AG10803 (cell line): ENCODE results near the gene TNS1.

ENCODE experiments used
- DNase-seq: peaks from one replicate; pipeline ENCODE4 v3.0.0; 2010; ENCODE audit warnings: low read depth
- H3K4me3 ChIP-seq: 2 replicates; pipeline ENCODE4 v1.5.1; 2011; ENCODE audit warnings: mild to moderate bottlenecking, low read length, control low read depth
- TF ChIP-seq, protein P1 (sequence below): conservative IDR thresholded peaks from 2 replicates; pipeline ENCODE4 v1.5.1; 2011; ENCODE audit warnings: mild to moderate bottlenecking, low read length, control low read depth, inconsistent platforms

TNS1 gene

DNA sequence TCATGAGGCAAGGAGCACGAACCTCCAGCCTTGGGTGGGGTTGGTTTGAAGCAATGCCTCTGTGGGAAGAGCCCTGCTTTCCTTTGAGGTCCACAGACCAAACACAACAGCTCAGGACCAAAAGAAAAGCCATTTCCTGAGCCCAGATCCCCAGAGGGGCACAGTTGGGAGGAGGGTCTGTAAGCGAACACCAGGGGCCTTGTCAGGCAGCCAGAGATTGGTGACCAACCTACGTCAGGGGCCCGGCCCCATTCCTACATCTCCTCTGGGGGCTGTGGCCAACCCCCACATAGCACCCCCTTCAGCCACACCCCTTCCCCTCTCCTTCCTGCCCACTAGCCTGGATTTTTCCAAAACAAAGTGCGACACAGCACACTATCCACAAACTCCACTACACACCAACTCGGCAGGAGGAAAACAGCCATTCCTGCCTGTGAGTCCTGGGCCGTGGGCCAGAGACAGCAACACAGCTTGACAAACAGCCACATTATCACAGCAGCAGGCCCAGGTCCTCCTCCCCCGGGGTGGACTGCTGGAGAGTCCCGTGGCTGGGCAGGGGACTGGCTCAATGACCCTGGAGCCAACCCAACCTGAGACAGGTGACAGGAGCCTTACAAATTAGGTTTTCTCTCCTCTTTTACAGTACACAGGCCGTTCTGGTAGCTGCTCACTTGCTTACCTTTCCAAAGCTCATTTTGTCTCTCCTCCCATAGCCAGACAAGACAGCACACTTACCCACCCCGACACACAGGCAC, 98.8 kb downstream of the TNS1 start:
- H3K4me3 ChIP-seq, result no peak overlapping the region
- TF ChIP-seq, protein P1, sequence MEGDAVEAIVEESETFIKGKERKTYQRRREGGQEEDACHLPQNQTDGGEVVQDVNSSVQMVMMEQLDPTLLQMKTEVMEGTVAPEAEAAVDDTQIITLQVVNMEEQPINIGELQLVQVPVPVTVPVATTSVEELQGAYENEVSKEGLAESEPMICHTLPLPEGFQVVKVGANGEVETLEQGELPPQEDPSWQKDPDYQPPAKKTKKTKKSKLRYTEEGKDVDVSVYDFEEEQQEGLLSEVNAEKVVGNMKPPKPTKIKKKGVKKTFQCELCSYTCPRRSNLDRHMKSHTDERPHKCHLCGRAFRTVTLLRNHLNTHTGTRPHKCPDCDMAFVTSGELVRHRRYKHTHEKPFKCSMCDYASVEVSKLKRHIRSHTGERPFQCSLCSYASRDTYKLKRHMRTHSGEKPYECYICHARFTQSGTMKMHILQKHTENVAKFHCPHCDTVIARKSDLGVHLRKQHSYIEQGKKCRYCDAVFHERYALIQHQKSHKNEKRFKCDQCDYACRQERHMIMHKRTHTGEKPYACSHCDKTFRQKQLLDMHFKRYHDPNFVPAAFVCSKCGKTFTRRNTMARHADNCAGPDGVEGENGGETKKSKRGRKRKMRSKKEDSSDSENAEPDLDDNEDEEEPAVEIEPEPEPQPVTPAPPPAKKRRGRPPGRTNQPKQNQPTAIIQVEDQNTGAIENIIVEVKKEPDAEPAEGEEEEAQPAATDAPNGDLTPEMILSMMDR, result no peak
- peak; percentile 62 for DNase-seq

DNA sequence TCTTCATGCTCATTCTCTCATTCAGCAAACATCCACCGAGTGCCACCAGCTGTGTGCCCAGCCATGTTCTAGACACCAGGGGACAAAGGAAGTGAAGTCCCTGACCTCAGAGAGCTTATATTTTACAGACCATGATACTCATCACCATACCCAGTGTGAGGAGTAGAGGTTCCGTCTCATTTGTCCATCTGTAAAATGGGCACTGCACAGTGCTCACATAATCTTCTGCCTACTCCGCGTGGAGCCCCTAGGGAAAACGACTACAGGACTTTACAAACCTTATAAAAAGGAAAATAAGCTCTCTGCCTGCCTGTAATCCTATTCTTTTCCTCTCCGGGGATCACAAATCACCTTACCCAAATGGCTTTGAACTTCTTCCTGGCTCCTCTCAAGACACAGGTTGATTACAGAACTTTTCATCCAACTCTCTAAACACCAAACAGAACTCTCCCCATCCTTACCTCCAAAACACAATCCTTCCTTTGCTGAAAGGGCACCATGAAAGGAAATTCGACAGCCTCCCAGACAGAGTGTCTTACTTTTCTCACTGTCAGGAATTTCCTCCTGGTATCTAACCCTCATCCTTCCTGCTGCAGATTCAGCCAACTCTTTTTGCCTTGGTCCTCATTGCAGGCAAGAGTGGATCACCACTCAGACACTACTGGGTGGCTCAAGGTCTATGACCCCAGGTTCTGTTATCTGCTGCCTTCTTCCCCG, 99.5 kb downstream of the TNS1 start:
- no peak for DNase-seq
- no peak overlapping the region for H3K4me3 ChIP-seq
- TF ChIP-seq, protein P1, result no peak

DNA sequence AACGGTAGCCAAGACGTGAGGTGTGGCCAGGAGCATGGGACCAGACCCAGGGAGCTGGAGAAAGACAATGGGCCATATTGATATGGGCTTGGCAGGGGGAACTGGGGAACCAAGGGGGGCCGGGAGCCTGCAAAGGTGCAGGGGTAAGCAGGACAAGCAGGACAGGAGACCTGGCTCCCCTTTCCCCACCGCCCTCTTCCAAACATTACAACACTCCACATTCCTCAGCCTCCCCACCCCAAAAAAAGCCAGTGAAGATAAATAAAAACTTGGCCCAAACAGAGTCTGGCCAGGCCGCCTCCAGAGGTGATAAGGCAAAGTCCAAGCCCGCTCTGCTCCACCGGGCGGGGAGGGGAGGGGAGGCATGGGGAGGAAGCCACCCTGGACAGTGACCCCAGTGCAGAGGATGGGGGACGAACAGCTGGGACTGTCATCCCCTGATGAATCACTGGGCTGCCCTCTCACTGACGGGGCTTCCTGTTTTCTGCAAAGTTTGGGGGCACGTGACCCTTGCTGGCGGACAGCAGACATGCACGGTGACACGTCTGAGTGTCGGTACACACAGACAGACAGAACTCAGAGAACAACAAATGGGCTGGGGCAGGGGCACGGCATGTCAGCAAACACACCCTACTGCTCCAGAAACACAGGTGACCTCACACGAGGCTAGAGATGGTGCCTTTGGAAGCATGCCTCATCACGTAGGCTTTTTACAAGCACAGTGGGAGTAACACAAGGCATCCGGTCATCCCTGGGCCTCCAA, 100.2 kb downstream of the TNS1 start:
- no peak overlapping the region for H3K4me3 ChIP-seq
- DNase-seq, result peak; percentile 52
- TF ChIP-seq, protein P1, result no peak

DNA sequence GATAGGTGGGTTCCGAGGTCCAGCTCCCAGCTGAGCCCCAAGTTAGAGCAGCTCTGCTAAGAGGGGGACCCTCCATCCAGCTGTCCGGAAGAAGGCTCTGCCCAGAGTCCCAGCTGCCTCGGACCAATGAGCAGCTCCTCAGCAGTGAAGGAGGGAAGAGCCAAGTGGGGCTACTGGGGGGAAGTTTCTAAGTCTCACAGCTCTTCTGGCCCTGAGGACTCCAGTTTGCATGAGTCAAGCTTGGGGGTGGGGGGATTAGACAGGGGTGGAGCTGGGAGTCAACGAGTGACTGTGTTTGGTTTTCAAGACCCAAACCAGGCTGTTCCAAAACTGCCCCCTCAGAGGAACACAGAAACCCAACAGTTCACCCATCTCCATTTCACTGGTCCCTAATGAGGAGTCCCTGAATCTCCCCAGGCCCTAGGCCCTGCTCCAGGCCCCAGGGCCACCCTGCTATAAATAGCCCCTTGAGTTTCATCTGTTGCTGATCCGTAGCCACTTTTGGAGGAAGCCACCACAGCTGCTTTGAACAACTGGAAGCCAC, 100.9 kb downstream of the TNS1 start:
- H3K4me3 ChIP-seq, result no peak overlapping the region
- DNase-seq, result peak; percentile 76
- TF ChIP-seq, protein P1, result no peak

DNA sequence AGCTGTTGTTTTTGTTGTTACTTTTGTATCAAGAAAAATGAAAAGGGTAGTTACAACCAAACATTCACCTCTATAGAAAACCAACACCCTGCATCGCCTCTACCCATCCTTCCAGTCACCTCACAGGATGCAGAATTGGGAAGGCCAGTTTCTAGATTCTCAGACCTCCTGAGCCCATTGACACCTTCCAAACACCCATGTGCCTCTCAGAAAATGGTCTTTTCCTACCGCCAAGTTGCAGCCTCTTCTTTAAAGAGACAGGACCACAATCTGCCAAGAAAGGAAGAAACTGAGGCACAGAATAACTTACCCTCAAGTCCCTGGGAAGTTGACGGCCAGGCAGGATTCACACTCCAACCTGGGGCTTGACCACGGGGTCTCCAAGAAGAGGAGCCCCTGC, 101.4 kb downstream of the TNS1 start:
- no peak for DNase-seq
- TF ChIP-seq, protein P1, result no peak
- H3K4me3 ChIP-seq, result no peak overlapping the region

DNA sequence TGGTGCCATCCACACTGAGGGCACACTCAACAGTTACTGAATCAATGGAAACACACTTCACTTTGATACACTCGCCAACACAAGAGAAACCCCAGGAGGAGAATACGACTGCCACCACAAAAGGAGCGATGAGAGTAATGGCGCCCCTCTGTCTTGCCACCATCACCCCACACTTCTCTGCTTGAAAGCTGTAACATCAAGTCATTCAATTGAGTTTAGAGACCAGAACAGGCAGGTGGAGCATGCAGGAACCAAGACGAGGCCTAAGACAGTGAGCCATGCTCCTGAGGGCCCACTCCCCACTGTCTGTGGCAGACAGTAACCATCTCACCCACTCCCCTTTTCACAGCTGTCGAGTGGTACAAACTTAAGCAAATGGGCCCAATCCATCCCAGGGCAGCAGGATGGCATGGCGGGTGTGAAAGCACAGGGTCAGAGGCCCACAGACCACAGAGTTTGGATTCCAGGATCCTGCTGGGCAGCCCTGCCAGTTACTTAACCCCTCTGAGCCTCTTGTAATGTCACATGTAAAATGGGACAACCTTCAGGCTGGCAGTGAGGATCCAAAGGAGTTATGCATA, 101.9 kb downstream of the TNS1 start:
- TF ChIP-seq, protein P1, result no peak
- DNase-seq, result no peak
- no peak overlapping the region for H3K4me3 ChIP-seq
